GM18499 (cell line): ENCODE measurements around the gene NAB1.
"Not testable (repeated sequence)": the region's sequence is repeated elsewhere in the genome, so short reads cannot be mapped to it uniquely, and the experiment has no call there.

Experiments
- ATAC-seq: cut with Tn5 transposase; IDR thresholded peaks from one replicate; pipeline ENCODE4 v1.9.1; 2021; ENCODE audit warnings: moderate number of reproducible peaks; ENCODE audit not compliant: insufficient read depth, unreplicated experiment

Gene NAB1

GRCh38 chr2:190707726-190708125 lies 58.8 kb downstream of the NAB1 start:
- no peak for ATAC-seq

- ATAC-seq, result not testable (repeated sequence)
Observed at GRCh38 chr2:190708650-190709049, 59.8 kb downstream of the NAB1 start.

GRCh38 chr2:190711069-190711468 lies 62.2 kb downstream of the NAB1 start:
- no peak for ATAC-seq

GRCh38 chr2:190713471-190713870 lies 64.6 kb downstream of the NAB1 start:
- no peak for ATAC-seq

- ATAC-seq, result no peak
Observed at GRCh38 chr2:190714958-190715357, 66.1 kb downstream of the NAB1 start.

GRCh38 chr2:190716176-190716807 lies 67.4 kb downstream of the NAB1 start:
- no peak for ATAC-seq

- ATAC-seq, result no peak
Observed at GRCh38 chr2:190717306-190717705, 68.4 kb downstream of the NAB1 start.

- ATAC-seq, result no peak
Observed at GRCh38 chr2:190717764-190718651, 69.1 kb downstream of the NAB1 start.

GRCh38 chr2:190718652-190719526 lies 70.0 kb downstream of the NAB1 start:
- ATAC-seq, result peak; percentile 41

- ATAC-seq, result no peak
Observed at GRCh38 chr2:190720276-190720675, 71.4 kb downstream of the NAB1 start.

GRCh38 chr2:190720691-190721090 lies 71.8 kb downstream of the NAB1 start:
- no peak for ATAC-seq

- ATAC-seq, result peak; percentile 55
Observed at GRCh38 chr2:190722061-190722759, 73.3 kb downstream of the NAB1 start.

- no peak for ATAC-seq
Observed at GRCh38 chr2:190722835-190723234, 74.0 kb downstream of the NAB1 start.

GRCh38 chr2:190723397-190724090 lies 74.7 kb downstream of the NAB1 start:
- ATAC-seq, result no peak

GRCh38 chr2:190726255-190726654 lies 77.4 kb downstream of the NAB1 start:
- ATAC-seq, result no peak

GRCh38 chr2:190736355-190736754 lies 87.5 kb downstream of the NAB1 start:
- ATAC-seq, result no peak

GRCh38 chr2:190740449-190740848 lies 91.6 kb downstream of the NAB1 start:
- no peak for ATAC-seq
